GM18505 (cell line): ENCODE measurements around the gene NEU3.
"Not testable (repeated sequence)": the region's sequence is repeated elsewhere in the genome, so short reads cannot be mapped to it uniquely, and the experiment has no call there.

ENCODE experiments used
- ATAC-seq: cut with Tn5 transposase; IDR thresholded peaks from one replicate; pipeline ENCODE4 v1.9.1; 2021; ENCODE audit not compliant: unreplicated experiment
- POLR2A ChIP-seq: IDR thresholded peaks from 4 replicates; pipeline ENCODE4 v1.6.1; 2011; ENCODE audit warnings: borderline replicate concordance; ENCODE audit not compliant: insufficient read depth, insufficient read length; ENCODE audit errors: extremely low read depth

Gene NEU3

GRCh38 chr11:75001686-75002085 lies 13.0 kb downstream of the NEU3 start:
- no peak for TF ChIP-seq POLR2A

DNA sequence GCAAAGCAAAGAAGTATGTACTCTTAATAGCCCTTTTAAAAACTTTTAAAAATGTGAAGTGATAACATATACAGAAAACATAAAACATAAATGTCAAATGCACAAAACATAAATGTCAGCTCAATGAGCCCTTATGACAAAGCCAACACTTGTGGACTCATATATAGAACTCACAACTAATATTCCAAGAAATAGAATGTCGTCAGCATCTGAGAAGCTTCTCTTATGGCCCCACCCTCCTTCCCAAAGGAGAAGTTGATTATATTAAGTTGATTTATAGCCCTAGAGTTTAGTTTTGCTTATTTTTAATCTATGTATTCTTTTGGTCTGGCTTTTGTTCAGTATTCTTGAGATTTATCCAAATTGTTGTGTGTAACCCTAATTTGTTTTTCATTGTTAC lies 13.8 kb downstream of the NEU3 start:
- no peak for TF ChIP-seq POLR2A
- no peak for ATAC-seq

More at GRCh38 chr11:75001686-75002085, 13.0 kb downstream of the NEU3 start:
- ATAC-seq: no peak

DNA sequence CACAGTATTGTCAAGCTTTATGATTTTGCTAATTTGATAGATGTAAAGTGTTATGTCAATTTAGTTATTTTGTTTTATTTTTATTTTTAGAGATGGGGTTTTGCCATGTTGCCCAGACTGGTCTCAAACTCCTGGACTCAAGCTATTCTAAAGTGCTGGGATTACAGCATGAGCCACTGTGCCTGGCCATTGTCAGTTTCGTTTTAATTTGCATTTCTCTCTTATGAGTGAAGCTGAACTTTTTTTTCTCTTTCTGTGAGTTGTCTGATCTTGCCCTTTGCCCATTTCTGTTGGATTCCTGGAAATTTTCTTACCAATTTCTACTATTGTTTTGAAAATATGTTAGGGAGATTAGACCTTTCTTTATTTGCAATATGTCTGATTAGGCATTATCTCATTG lies 15.5 kb downstream of the NEU3 start:
- no peak for TF ChIP-seq POLR2A
- ATAC-seq: no peak

DNA sequence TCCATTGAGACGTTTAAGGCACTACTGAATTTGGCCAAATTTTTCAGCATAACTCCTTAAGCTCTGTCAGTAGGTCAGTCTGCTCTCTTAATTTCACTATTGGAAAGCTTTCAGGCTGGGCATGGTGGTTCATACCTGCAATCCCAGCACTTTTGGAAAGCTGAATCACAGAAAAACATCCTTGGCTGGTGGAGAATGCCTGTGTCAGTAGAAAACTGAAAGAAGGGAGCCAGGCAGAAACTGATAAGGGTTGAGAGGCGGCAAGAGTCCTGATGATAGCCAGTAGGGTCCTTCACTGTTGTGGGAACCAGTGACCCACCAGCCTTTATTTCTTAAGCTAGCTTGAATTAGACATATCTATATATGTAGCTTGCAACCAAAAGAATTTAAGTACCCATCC lies 22.6 kb downstream of the NEU3 start:
- no peak for ATAC-seq
- no peak for TF ChIP-seq POLR2A

GRCh38 chr11:75011872-75012271 lies 23.1 kb downstream of the NEU3 start:
- ATAC-seq: no peak
- no peak for TF ChIP-seq POLR2A

DNA sequence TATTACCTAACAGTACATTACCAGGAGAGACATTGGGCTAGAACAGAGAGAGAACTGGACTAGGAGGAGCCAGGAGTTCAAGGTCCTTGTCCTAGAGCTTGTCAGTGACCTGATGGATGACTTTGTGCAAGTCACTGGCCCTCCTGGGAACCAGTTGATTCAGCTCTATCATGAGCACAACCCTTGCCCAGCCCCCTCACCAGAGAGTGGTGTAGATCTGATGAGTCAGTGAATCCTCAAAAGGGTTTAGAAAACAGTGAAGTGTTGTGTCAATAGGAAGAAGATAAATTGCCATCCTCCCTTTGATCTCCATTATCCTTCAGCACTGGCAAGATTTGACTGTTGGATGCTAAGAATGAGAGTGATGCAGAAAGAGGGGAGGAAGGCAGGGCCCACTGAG lies 24.3 kb downstream of the NEU3 start:
- TF ChIP-seq POLR2A: no peak
- no peak for ATAC-seq

DNA sequence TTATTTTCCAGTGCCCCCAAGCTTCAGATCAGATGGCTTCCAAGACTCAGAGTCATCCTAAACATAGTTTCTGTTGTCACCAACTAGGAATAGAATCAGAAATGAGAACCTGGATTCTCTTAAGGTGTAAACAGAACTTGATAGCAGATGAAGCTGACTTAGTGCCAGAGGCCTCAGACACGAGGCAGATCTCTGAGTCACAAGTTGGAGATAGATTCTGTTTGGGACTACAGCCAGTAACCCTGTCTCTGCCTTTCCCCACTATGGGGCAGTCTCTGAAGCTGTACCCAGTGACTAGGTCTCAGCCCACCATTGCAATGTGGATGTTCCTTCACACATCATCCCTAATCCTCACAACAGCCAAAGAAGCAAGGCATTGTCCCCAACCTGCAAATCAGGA lies 25.4 kb downstream of the NEU3 start:
- no peak for TF ChIP-seq POLR2A
- ATAC-seq: no peak

DNA sequence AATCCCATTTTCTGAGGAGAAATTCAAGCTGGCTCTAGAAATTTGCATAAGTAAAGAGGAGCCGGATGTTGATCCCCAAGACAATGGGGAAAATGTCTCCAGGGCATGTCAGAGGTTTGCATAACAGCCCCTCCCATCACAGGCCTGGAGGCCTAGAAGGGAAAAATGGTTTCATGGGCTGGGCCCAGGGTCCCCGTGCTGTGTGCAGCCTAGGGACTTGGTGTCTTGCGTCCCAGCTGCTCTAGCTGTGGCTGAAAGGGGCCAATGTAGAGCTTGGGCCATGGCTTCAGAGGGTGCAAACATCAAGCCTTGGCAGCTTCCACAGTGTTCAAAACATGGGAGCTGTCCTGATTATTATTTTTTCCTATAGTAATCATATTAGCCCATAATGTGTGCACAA lies 30.5 kb downstream of the NEU3 start:
- not testable (repeated sequence) for ATAC-seq

DNA sequence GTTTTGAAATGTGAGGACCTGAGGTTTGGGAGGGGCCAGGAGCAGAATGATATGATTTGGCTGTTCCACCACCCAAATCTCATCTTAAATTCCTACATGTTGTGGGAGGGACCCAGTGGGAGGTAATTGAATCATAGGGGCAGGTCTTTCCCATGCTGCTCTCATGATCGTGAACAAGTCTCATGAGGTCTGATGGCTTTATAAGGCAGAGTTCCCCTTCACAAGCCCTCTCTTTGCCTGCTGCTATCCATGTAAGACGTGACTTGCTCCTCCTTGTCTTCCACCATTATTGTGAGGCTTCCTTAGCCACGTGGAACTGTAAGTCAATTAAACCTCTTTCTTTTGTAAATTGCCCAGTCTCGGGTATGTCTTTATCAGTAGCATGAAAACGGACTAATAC lies 31.6 kb downstream of the NEU3 start:
- not testable (repeated sequence) for ATAC-seq

- ATAC-seq: no peak
- no peak for TF ChIP-seq POLR2A
Observed at GRCh38 chr11:75022296-75022695, 33.6 kb downstream of the NEU3 start.

DNA sequence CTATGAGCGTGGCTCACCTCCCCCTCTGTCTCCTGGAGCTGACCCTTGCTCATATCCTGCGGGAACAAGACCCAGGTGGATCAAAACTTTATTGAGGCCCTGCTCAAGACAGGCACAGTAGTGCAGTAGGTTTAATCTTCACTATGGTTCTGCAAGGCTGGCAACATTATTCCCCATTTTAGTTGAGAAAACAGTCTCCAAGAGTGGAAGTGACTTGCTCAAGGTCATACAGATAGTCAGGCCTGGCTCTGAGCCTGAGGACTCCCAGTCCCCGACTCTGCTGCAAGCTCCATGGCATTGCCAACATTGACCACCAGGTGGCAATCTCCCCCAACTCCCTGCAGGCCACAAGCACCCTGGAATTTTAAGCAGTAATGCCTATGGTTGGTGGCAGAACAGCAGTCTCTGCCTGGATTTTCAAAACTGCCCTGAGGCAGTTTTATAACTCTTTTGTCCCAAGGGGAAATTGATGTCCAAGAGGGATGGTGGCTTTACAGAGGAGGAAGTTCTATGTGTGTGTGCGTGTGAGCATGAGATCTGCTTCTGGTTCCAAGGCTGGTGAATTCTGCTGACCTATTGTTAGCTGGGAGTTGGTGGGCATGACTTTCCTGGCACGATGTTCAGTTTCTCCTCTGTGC lies 34.1 kb downstream of the NEU3 start:
- no peak for ATAC-seq
- no peak for TF ChIP-seq POLR2A

GRCh38 chr11:75023446-75024067 lies 34.8 kb downstream of the NEU3 start:
- no peak for TF ChIP-seq POLR2A
- no peak for ATAC-seq

DNA sequence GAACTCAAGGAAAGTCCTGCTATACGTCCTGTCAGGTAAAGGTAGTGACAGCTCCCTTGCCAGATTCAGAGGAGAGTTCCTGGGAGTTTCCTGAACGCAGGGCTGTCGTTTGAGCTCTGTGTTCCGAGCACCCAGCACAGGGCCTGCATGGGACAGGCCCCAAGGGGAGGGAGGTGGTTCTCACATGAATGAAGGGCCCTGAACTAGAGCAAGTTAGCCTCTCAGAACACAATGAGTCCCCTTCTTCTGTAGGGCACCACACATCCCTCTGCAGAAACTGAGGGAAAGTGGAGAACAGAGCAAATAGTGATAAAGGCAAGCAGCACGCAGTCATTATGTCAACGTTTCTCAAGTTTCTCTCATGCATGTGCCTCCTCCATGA lies 35.3 kb downstream of the NEU3 start:
- no peak for ATAC-seq

GRCh38 chr11:75024764-75025211 lies 36.1 kb downstream of the NEU3 start:
- ATAC-seq: no peak
- no peak for TF ChIP-seq POLR2A

More for the DNA sequence above, 35.3 kb downstream of the NEU3 start:
- no peak for TF ChIP-seq POLR2A

DNA sequence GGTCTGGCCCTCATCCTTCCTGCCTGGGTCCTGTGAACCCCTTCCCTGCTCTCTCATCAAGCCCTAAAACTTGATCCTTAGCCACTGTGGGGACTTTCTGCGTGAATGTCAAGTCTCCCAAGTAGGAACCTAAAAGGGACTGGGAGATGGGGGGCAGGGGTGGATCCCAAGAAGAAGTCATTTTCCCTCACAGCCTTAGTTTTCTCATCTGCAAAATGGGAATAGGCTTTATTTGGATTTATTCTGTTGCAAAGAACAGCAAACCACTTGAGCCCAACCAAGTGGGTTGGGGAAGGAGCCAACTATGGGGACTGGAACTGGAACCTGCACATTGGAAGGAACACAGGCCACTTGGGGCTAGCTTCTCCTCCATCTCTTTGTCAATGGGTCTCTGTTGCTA lies 36.8 kb downstream of the NEU3 start:
- no peak for TF ChIP-seq POLR2A
- ATAC-seq: no peak
